ENCODE results near the gene WDR1. TPM values are rescaled to one million over a fixed set of nuclear protein-coding genes. Genes with fewer than 3 reads are reported as not detected.

Gene WDR1
- total RNA-seq, 4 donors from 2014 or later, result 196 to 268 (median 246) TPM

DNA sequence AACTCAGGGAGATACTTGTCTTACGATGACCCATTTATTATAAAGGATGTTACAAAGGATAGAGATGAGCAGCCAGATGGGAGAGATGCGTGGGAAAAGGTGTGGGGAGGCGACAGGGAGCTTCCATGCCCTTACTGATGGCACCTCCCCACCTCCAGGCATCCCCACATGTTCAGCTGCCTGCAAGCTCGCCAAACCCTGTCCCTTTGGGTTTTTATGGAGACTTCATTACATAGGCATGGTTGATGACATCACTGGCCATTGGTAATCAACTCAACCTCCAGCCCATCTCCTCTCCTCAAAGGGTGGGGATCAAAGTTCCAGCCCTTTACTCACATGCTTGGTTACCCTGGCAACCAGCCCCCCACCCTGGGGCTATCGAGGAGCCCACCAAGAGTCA lies 65.9 kb downstream of the WDR1 start:
- 79 to 92% methylated on average over 2 to 5 of the region's 5 CpGs for WGBS, 2 donors (ENCODE audit: low coverage in 1 of 2)
- H3K27ac ChIP-seq, result no peak overlapping the region
- H3K36me3 ChIP-seq, result no peaks in the 10 kb centered on the region
- H3K4me3 ChIP-seq, result no peak overlapping the region
- no peaks in the 10 kb centered on the region for H3K4me1 ChIP-seq
- TF ChIP-seq, protein P1, sequence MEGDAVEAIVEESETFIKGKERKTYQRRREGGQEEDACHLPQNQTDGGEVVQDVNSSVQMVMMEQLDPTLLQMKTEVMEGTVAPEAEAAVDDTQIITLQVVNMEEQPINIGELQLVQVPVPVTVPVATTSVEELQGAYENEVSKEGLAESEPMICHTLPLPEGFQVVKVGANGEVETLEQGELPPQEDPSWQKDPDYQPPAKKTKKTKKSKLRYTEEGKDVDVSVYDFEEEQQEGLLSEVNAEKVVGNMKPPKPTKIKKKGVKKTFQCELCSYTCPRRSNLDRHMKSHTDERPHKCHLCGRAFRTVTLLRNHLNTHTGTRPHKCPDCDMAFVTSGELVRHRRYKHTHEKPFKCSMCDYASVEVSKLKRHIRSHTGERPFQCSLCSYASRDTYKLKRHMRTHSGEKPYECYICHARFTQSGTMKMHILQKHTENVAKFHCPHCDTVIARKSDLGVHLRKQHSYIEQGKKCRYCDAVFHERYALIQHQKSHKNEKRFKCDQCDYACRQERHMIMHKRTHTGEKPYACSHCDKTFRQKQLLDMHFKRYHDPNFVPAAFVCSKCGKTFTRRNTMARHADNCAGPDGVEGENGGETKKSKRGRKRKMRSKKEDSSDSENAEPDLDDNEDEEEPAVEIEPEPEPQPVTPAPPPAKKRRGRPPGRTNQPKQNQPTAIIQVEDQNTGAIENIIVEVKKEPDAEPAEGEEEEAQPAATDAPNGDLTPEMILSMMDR (IDR thresholded peaks at IDR 0.05), result no peak
- TF ChIP-seq POLR2AphosphoS5 (IDR thresholded peaks at IDR 0.05), result no peak
- no peak for TF ChIP-seq POLR2A (IDR thresholded peaks at IDR 0.05)
- TF ChIP-seq EP300 (IDR thresholded peaks at IDR 0.05; ENCODE audit: low read depth), result no peak
- H3K9me3 ChIP-seq, result no peaks in the 10 kb centered on the region
- H3K27me3 ChIP-seq, result no peaks in the 10 kb centered on the region
- no peak for DNase-seq
- in situ Hi-C loops (cut with MboI; ENCODE audit: low pct_ligation_motif_present in 1 of 4, low pct_unique_long_range_greater_than_20kb in 1 of 4, low sequenced_read_pairs in 3 of 4), result no loop called here
- intact Hi-C loops (cut with DNase I; ENCODE audit: low total_unique reads), result no loop called here

DNA sequence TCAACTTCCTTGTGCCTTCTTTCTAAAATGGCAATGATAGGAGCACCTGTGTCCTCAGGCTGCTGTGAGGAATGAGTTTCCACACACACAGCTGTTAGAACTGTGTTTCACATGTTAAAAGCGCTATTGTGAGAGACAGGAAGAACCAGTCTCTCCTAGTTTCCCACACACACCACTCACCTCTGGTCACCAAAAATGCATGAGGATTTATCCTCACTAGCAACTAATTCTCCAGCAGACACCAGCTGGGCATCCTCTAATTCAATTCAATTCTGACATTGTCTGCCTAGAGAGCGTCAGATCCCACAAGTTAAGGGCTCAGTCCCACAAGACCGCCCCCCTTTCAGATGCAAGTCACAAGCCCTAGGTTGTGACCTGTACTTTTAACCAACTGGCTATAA lies 66.3 kb downstream of the WDR1 start:
- no peak overlapping the region for H3K27ac ChIP-seq
- WGBS, 2 donors (ENCODE audit: low coverage in 1 of 2), result 95% methylated on average over 3 of the region's 3 CpGs; no CpG with 5 or more reads in 1 of the 2 donors

DNA sequence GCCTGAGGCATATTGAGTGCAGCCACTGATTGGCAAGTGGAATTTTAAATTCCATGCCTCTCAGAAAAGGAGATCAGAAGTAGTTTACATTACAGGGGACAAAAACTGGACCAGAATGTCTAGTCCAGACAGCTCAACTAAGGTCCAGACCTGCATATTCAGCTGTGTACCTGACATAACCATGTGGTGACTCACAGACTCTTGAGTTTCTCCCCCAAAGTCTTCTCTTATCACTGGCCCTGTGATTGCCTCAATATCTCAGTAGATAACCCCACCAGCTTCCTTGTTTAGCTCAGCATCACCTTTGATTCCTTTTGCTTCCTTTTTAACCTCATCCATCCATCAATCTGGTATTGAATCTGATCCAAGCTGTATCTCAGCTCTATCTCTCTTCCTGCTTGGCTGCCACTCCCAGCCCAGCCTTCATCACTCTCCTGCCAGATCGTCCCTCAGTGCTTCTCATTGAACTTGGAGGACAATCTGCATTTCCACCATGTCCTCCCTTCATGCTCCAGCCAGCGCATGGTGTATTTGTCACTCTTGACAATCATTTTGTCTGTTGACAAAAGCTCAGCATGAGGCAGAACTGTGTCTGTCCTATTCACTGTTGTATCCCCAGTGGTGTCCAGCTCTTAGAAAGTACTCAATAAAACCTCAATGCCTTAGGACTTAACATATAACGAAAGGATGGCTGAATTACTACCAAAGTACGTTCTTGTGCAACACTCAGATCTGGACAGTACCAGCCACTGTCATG lies 67.5 kb downstream of the WDR1 start:
- no peaks in the 10 kb centered on the region for H3K27me3 ChIP-seq
- 20 to 79% methylated on average over 1 to 4 of the region's 4 CpGs for WGBS, 2 donors (ENCODE audit: low coverage in 1 of 2)
- in situ Hi-C loops (cut with MboI; ENCODE audit: low pct_ligation_motif_present in 1 of 4, low pct_unique_long_range_greater_than_20kb in 1 of 4, low sequenced_read_pairs in 3 of 4) (loop anchor here in 1 of 4 donors (25.0 kb wide), 1 partner anchor 338 kb away; no protein-coding TSS in a partner anchor), intact Hi-C loops (cut with DNase I; ENCODE audit: low total_unique reads) (no loop called here)
- TF ChIP-seq POLR2A (IDR thresholded peaks at IDR 0.05) (no peak), POLR2AphosphoS5 (IDR thresholded peaks at IDR 0.05) (no peak), EP300 (IDR thresholded peaks at IDR 0.05; ENCODE audit: low read depth) (no peak)
- TF ChIP-seq, protein P1 (IDR thresholded peaks at IDR 0.05), result no peak
- DNase-seq, result no peak
- no peaks in the 10 kb centered on the region for H3K36me3 ChIP-seq
- no peaks in the 10 kb centered on the region for H3K4me1 ChIP-seq
- no peak overlapping the region for H3K27ac ChIP-seq
- H3K9me3 ChIP-seq, result no peaks in the 10 kb centered on the region
- no peak overlapping the region for H3K4me3 ChIP-seq

More for the DNA sequence above, 66.3 kb downstream of the WDR1 start:
- intact Hi-C loops (cut with DNase I; ENCODE audit: low total_unique reads), result no loop called here
- TF ChIP-seq EP300 (IDR thresholded peaks at IDR 0.05; ENCODE audit: low read depth) (no peak), POLR2AphosphoS5 (IDR thresholded peaks at IDR 0.05) (no peak)
- TF ChIP-seq, protein P1 (IDR thresholded peaks at IDR 0.05), result no peak
- Histone ChIP-seq H3K36me3 (no peaks in the 10 kb centered on the region), H3K27me3 (no peaks in the 10 kb centered on the region), H3K4me3 (no peak overlapping the region), H3K9me3 (no peaks in the 10 kb centered on the region), H3K4me1 (no peaks in the 10 kb centered on the region)
- in situ Hi-C loops (cut with MboI; ENCODE audit: low pct_ligation_motif_present in 1 of 4, low pct_unique_long_range_greater_than_20kb in 1 of 4, low sequenced_read_pairs in 3 of 4), result no loop called here
- no peak for DNase-seq

DNA sequence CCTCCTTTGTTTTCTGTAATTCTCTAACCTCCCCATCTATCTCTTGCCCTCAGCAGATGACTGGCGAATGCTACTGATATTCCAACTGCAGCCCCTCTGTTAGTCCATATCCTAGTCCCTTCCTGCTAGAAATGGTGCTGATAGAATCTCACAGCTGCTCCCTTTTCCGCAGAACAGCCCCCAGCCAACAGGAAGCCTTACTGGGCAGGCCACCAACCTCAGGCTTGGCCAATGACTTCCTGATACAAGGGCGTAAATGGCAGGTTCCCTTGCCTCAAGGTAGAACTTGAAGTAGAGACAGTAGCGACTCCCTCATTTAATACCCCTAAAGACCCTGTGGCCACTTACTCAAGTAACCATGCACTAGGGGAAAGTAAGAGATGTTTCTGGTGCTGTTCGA lies 68.6 kb downstream of the WDR1 start:
- DNase-seq, result no peak
- no peaks in the 10 kb centered on the region for H3K36me3 ChIP-seq
- intact Hi-C loops (cut with DNase I; ENCODE audit: low total_unique reads), result no loop called here

More for the DNA sequence above, 68.6 kb downstream of the WDR1 start:
- H3K4me3 ChIP-seq, result no peak overlapping the region
- no peak overlapping the region for H3K27ac ChIP-seq
- 83 to 88% methylated on average over 1 to 5 of the region's 5 CpGs for WGBS, 2 donors (ENCODE audit: low coverage in 1 of 2)
- in situ Hi-C loops (cut with MboI; ENCODE audit: low pct_ligation_motif_present in 1 of 4, low pct_unique_long_range_greater_than_20kb in 1 of 4, low sequenced_read_pairs in 3 of 4), result loop anchor here in 1 of 4 donors (25.0 kb wide), 1 partner anchor 339 kb away; no protein-coding TSS in a partner anchor
- no peaks in the 10 kb centered on the region for H3K4me1 ChIP-seq
- H3K9me3 ChIP-seq, result no peaks in the 10 kb centered on the region
- no peaks in the 10 kb centered on the region for H3K27me3 ChIP-seq
- TF ChIP-seq POLR2AphosphoS5 (IDR thresholded peaks at IDR 0.05), result no peak
- no peak for TF ChIP-seq EP300 (IDR thresholded peaks at IDR 0.05; ENCODE audit: low read depth)
- no peak for TF ChIP-seq POLR2A (IDR thresholded peaks at IDR 0.05)
- TF ChIP-seq, protein P1 (IDR thresholded peaks at IDR 0.05), result no peak

Data from transverse colon (tissue), 4 donors.